Activated naive CD4-positive, alpha-beta T cell (primary cell): ENCODE measurements around the gene KATNB1.

ENCODE experiments used
- DNase-seq, 4 experiments: peaks; one replicate each; lab custom pipeline; 2025; lab: John Stamatoyannopoulos, UW

The KATNB1 gene

DNA sequence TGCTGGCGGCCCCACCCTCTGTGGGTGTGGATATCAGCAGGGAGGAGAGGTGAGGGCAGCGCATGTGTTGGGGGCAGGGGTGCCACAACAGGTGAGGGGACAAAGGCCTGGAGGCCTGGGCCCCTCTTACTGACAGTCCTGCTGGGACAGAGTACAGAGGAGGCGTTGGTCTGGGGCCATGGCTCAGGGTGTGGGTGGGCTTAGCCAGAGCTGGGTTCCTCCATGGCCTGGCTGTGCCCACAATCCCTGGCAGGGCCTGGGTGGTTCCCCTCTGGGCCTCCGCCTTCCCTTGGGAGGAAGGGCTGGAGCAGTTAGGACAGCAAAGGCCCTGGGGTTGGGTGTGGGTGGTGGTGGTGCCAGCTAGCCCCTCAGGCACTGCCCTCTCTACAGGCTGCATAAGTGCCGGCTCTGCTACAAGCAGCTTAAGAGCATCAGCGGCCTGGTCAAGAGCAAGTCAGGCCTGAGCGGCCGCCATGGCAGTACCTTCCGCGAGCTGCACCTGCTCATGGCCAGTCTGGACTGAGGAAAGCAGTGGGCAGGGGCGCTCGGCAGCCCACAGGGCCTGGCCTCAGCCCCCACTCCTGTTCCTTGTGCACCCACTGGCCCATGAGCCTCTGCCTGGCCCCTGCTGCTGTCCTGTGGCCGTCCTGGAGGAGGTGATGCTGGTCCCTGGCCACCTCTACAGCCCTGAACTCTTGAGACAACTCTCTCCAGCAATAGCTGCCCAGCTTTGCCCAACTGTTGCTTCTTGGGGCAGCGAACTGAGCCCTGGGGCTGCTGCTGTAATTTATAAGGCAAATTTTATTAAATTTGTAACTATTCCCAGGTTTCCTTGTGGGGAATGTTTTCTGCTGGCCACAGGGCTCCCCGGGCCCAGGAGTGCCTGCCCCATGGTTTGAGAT, 21.1 kb downstream of the KATNB1 start:
- no peak for DNase-seq

DNA sequence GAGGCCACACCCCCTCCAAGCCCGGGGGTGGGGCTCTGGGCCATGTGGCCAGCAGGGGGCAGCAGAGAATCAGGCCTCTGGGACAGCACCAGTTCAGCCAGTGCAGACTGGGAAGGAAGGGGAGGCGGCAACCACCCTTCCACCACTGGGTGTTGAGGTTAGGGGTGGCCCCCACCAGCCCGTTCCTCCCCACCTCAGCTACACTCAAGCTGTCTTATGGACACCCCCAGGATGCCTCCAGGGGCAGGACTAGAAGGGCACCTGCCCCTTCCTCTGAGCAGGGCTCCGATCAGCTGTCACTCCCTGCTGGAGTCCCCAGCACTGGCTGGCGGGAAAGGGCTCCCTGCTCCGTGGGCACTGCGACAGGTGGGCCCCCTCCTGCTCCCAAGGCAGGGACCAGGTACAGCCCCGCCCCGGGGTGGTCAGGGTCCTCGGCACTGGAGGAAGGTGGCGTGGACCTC, 21.8 kb downstream of the KATNB1 start:
- DNase-seq: peak; percentile 79 to 93 (median 85)

DNA sequence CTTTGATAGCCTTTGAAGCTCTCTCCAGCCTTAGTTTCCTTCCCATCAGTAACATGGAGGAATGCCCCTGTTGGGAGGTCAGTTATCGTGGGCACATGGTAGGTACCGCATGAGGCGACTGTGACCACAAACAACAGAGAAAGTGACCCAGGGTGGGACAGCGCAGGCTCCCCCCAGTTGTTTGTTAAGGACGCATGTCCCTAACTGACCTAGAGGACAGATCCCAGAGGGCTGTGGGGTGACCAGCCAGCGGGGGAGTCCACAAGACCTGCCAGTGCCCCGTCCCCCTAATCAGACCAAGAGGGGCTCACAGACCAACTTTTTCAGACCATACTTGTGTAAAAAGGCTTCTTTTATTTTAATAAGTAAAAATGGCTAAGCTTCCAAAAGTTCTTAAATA, 22.3 kb downstream of the KATNB1 start:
- DNase-seq: no peak

DNA sequence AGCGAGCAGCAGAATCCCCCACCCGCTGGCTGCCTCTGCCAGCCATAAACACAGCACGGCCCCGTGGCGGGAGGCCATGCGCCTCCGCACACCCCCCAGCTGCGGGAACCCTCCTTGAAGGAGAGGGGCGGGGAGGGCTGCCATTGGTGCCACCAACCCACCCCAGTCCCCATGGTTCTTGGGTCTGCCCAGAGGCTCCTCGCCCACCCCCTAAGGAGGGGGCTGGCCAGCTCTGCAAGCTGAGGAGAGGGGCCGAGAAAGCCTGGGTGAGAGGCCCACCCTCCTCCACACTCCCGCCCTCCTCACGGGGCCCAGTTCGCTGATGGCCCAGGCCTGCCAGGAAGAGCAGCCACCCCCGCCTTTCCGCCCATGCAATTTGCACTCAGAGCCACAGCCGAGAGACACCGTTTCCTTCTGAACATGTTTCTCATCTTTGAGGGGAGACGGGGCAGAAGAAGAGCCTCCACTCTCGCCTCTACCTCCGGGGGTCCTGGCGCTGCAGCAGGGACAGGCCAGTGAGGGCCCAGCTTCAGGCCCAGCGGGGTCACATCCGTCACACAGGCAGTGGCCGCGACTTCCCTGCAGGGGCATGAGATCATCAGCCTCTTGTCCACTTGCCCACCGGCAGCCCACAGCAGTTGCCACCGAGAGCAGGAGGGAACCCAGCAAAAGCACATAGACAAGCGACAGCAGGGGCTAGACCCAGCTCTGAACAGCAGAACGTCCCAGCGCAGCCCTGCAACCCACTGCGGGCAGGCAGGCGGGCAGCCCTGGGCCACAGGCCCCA, 23.0 kb downstream of the KATNB1 start:
- DNase-seq: no peak

DNA sequence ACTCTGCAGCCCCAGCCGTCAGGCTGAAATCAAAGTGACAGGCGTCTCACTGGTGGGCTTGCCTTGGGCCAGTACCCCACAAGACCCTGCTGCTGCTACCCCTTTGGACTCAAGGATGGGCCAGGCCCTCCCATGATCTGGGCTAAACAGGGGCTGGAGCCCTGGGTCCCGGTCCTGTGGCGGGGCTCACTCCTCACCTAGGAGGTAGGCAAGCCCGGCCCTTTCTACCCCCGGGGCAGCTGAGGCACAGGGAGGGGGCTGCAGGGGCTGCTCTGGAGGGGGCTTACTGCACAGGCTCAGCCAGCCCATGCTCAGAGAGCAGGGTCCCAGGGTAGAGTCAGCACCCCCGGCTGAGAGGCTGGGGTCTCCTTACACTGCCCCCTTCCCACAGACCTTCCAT, 23.6 kb downstream of the KATNB1 start:
- DNase-seq: no peak

DNA sequence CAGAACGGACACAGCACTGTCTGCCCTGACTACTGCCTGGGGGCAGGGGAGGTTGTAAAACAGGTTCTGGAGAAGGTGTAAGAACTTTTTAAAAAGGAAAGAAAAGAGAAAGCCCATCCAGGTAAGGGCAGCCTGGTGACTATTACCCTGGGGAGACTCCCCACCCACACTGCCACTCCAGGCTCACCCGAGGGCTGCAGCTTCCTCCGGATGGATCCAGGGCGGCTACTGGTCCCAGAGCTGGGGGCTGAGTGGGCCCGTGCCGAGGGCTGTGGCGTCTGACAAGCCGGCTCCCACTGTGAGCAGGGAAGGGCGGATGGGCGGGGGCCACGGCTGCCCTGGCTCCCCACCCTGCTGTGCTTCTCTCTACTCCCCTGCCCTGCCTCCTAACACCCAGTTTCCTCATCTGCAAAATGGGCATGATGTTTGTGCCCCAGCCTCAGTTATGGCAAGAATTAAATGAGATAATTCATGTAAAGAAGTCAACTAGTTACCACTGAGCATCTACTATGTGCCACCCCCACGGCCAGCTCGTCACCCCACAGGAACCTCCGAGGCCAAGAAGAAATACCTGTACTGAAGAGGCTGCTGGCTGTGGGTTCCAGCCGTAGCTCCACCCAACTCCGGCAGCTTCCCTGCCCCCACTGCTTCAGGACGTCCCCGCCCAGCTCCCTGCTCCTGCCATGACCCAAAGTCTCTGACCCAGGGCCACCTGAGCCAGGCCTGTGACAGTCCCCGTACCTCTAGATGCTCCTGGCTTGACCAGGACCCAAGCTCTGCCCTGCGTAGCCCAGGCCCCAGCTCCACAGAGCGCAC, 24.2 kb downstream of the KATNB1 start:
- DNase-seq: no peak

DNA sequence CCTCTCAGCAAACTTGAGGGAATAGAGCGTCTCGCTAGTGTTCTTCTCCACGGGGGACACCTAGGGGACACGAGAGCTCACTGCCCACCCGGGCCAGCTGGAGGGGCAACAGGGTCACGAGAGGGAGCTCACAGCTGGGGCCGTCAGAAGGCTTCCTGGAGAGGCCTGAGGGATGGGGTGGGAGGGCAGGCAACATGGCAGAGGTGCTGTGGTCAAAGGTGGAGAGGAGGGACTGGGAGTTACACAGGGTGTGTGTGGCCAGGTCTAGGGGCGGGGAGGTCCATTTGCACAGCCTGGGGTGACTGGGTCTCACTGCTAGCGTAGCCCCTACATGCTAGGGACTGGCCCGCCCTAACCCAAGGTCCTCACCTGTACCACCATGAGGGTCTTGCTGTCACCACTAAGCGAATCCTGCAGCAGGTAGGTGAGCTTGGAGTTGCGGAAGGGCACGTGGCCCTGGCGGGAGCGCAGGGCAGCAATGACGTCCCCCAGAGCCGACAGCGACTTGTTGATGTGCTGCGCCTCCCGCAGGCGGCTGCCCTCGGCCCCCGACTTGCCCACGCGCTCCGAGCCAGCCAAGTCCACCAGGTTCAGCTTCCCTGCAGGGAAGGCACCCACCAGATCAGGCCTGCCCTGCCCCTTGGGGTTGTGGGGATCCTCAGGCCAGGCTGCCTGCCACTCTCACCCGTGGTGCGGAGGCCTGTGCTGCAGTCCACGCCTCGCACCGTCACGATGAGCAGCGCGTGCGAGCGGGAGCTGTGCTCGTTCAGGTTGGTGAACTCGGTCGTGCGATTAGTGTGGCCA, 25.0 kb downstream of the KATNB1 start:
- no peak for DNase-seq

DNA sequence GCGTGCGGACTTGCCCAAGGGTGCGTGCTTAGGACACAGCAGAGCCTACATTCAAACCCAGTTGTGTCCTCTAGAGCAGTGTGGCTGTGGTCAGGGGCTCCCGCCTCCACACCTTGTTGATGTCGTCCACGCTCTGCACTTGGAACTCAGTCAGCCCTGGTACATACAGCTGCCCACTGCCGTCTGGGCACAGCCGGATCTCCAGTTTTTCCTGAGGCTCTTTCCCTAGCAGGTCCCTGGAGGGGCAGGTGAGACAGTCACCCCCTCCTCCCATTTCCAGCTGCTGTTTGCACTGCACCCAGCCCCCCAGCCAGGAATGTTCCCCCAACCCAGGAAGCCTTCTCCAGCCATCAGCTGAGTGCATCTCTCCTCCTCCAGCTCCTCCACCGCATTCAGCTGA, 25.7 kb downstream of the KATNB1 start:
- DNase-seq: no peak

DNA sequence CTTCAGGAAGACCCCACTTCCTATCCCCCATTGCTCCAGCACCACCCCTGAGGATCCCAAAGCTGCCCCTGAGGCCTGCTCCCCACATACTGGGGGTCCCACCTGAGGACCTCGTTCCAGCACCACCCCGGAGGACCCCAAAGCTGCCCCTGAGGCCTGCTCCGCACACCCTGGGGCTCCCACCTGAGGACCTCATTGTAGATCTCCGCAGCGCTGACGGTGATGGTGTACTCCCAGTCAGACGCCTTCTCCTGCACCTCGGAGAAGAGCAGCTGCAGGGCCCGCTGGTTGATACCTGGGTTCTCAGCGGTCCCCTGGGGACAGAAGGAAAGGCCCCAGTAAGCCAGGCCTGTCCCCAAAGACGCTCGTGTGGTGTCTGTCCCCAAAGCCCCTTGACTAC, 26.4 kb downstream of the KATNB1 start:
- DNase-seq: no peak

DNA sequence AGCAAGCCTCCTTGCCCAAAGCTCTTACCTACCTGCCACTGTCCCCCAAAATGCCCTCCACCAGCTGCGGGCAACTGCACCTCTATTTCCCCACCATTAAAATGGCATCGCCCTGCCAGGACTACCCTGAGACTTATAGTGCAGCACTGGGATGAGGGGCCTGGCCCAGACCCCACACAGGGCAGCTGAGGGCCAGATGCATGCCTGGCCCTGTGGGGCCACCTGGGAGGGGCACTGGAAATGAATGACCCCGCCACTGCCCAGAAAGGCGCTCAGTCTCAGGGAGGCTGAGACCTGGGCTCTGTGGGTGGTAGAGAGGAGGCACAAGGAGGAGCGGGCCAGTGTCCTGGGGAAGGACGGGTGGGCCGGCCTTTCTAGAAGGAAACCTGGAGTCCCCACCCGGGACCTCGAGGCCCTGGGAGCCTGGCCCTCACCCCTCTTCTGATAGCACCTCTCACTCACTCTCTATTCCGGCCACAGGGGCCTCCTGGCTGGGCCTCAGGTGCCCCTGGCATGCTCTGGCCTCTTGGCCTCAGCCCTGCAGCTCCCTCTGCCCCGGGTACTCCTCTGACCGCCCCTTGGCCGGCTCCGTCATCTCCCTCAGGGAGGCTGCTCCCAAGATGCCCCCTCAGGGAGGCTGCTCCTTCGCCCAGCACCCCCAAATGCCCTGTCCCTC, 26.9 kb downstream of the KATNB1 start:
- DNase-seq: no peak

DNA sequence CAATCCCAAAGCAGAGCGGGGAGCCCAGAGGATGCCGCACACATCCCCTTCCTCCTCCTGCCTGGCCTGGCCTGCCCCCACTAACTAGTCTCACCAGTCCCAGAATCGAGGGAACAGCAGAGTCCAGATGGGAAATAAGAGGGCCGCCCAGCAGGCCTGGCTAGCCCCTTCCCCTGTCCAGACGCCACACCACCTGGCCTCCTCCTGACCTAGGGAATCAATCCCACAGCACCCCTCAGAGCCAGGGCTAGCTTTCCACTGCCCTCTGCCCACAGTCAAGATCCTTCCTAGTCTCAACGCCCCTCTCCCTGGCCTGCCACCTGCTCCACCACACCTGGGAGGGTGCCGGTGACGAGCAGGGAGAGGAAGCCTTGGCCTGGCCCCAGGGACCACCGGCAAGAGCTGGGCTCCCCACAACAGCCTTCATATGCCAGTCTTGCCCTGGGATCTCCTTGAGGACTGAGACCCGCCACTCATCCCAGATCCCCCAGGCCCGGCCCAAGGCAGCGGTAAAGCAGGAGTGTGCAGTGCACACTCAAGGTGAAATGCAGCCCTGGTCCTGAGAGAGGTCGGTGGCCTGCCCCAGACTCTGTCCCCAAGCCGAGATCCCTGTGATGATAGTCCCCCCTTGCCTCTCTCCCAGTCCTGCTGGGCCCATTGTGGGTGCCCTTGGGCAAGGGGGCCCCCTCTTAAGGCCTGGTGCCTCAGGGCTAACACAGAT, 27.9 kb downstream of the KATNB1 start:
- no peak for DNase-seq

DNA sequence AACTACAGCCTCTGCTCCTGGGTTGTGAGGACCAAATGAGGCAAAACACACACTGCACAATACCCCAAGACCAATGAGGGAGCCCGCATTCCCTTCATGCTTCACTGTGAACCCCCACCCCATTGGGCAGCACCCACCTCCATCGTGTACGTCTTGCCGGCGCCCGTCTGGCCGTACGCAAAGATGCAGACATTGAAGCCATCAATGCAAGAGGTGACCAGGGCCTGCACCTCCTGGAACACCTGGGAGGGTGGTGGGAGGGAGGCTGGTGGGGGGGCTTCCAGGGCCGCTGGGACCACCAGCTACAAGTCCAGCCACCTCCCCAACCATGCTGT, 28.4 kb downstream of the KATNB1 start:
- DNase-seq: no peak

DNA sequence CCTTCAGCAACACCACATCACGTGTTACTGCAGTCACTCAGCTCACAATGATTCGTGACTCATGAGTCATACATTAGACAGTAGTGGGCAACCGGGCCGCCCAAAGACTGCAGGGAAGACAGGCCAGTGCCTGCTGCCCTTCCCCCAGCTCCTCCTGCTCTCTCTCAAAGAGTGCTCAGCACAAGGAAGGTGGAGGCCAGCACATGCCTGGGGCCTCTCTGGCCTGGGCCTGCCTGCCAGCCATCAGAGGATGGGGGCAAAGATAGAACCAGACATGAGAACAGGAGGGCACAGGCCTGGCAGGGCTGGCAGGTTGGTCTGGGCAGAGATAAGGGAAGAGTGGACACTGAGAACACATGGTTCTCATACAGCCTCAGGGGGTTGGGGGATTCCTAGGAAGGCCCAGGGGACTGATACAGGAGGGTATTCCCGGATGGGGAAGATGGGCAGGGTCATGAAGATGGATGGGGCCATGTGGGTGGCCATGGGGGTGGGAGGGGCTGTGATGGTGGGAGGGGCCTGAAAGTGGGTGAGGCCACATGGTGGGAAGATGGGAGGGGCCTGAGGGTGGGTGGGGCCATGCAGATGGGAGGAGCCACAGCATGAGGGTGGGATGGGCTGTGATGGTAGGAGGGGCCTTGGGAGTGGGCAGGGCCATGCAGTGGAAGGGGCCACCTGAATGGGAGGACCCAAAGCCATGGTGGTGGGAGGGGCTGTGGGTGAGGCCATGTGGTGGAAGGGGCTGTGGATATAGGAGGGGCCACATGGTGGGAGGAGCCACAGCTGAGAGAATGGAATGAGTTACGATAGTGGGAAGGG, 29.0 kb downstream of the KATNB1 start:
- no peak for DNase-seq

DNA sequence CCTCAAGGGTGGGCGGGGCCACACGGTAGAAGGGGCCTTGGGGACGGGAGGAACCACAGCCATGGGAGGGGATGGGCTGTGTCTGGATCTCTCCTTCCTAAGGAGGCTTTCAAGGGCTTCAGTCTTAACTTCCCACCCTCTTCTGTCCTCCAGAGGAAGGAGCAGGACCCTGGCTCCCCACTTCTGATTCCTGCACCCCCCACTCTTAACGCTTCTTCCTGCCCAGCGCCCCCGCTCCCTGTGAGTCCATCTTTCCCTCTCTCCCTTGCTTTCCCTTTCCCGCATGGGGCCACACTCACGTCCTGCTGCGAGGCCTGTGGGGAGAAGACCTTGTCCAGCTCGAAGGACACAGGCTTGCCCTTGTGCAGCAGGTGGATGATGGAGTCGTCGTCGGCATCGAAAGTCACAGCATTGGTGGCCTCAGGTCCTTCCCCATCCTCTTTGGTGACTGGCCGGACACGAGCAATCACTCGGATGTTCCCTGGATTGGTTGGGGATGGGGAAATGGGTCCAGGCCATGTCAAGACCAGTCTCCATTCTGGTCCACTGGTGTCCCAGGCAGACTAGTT, 29.7 kb downstream of the KATNB1 start:
- DNase-seq: no peak

DNA sequence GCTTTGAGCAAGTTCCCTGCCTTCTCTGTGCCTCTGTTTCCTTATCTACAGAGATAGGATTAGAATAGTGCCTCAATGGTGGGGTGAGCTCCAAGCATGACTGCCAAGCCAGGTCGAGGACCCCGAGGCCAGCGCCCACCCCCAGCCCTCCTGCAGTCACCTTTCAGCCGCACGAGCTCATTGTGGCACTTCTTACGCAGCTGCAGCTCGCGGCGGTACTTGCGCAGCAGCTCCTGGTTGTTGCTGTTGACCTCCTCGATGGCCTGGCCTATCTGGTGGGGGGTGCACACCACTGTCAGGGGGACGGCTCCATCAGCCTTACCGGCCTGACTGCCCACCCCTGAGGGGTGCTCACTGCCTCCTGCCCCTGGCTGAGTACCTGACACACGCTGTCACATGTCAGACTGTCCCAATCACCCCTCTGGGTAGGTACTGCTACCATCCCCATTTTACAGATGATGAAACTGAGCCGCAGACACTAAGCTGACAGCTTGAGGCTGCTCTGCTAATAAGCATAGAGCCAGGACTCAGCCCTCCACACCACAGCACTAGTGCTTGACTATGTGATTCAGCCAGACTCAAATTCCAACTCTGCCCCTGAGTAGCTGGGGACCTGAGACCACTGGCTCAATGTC, 31.3 kb downstream of the KATNB1 start:
- no peak for DNase-seq

DNA sequence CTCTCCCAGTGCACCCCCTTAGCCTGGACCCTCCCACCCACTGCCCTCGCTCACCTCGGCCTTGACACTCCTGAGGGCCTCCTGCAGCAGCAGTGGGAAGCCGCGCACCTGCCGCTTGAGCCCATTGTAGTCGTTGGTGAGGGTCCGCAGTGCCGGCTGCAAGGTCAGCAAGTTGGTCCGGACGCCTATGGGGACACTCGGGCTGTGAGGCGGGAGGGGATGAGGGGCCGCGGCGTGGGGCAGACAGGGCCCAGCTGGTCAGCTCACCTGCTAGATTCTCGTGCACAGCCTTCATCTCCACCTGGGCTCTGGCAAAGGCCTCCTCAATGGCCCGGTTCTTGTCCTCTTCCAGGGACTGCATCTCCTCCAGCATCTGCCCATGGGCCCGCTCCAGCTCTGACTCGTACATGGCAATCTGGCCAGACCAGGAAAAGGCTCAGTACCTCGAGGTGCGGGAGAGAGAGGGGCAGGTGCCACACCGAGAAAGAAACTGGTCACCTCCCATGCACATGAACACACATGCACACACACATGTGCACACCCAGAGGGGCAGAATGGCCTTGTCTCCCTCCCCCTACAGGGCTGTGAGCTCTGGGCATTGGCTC, 34.1 kb downstream of the KATNB1 start:
- DNase-seq: no peak

DNA sequence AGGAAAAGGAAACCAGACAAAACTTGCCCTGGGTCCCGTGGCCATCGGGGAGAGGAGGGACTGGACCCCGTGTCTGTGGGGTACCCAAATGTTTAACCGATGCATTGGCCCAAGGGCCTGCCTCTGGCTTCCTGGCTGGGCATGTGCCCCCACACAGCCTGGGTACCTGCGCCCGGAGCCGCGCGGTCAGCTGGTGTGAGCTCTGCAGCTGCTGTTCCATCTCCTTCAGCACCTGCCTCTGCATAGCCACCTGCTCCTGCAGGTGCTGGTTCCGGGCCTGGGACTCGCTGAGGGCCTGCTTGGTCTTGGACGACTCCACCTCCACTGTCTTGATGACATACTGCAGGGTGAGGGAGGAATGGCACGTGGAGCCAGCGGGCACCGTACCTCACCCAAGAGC, 34.8 kb downstream of the KATNB1 start:
- DNase-seq: no peak

DNA sequence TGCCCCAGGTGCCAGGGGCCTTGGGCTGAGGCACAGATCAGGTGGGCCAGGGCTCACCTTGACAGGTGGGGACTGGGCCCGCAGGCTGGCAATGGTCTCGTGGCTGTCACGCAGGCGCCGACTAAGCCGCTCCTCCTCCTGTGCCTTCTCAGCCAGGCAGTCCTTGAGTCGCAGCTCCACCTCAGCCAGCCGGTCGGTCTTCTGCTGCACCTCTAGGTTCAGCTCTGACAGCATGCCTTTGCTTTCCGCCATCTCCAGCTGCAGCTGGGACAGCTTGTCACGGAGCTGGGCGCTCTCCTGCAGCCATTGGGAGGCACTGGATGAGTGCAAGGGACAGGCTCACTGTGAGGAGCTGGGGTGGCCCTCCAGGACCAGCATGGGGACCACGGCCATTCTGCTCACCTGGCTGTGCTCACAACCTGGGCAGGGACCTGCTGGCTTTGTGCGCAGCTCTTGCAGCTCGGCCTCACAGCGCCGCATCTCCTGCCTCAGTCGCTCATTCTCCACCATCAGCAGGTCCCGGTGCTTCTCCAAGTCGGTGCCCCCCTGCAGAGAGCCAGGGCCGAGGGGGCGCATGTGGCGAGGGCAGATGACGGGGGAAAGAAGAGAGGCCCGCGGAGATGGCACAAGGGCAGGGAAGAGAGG, 35.7 kb downstream of the KATNB1 start:
- DNase-seq: no peak
